ENCODE data around the gene ENG.

- TF ChIP-seq, protein P1, sequence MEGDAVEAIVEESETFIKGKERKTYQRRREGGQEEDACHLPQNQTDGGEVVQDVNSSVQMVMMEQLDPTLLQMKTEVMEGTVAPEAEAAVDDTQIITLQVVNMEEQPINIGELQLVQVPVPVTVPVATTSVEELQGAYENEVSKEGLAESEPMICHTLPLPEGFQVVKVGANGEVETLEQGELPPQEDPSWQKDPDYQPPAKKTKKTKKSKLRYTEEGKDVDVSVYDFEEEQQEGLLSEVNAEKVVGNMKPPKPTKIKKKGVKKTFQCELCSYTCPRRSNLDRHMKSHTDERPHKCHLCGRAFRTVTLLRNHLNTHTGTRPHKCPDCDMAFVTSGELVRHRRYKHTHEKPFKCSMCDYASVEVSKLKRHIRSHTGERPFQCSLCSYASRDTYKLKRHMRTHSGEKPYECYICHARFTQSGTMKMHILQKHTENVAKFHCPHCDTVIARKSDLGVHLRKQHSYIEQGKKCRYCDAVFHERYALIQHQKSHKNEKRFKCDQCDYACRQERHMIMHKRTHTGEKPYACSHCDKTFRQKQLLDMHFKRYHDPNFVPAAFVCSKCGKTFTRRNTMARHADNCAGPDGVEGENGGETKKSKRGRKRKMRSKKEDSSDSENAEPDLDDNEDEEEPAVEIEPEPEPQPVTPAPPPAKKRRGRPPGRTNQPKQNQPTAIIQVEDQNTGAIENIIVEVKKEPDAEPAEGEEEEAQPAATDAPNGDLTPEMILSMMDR (IDR thresholded peaks at IDR 0.05; ENCODE audit: insufficient read depth, low read length, poor library complexity, severe bottlenecking) = no peak
- no peak for TF ChIP-seq EZH2phosphoT487 (conservative IDR thresholded peaks at IDR 0.05; ENCODE audit: low read length)
Measured at GRCh38 chr9:127780126-127780885, 74.2 kb downstream of the ENG start.

Data from SU-DHL-6 (cell line).